ENCODE results near the gene IP6K1. TPM values are rescaled to one million over a fixed set of nuclear protein-coding genes. Genes with fewer than 3 reads are reported as not detected.
"Not testable (repeated sequence)": the region's sequence is repeated elsewhere in the genome, so short reads cannot be mapped to it uniquely, and the experiment has no call there.

The IP6K1 gene
- total RNA-seq, 1 experiment from 2014 or later, result 32.2 TPM

DNA sequence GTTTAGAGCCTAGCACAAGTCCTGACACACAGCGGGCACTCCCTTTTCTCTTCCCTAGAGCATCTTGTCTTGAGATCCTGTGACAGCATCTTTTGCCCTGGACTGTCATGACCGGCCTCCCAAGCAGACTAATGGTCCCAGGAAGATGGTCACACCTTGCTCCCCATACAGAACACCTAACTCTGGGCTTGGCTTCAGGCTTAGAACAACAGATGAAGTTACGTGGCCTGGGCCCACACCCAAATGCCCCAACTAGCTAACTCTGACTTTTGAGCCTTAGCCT is 781 bp upstream of the IP6K1 start:
- Mint-ChIP-seq H3K27me3 (ENCODE audit: low read depth) (peaks cover 15% of the 10 kb centered on the region), H3K4me1 (peaks cover 20% of the 10 kb centered on the region), H3K9me3 (no peaks in the 10 kb centered on the region), H3K4me3 (peak overlapping the region; percentile 90), H3K27ac (peak overlapping the region; percentile 93), H3K36me3 (peaks cover 12% of the 10 kb centered on the region)
- no peak for DNase-seq (ENCODE audit: low spot score)
- no peak for TF ChIP-seq NFE2L1 (CRISPR knock-in tag; IDR thresholded peaks at IDR 0.05)
- TF ChIP-seq, protein P1, sequence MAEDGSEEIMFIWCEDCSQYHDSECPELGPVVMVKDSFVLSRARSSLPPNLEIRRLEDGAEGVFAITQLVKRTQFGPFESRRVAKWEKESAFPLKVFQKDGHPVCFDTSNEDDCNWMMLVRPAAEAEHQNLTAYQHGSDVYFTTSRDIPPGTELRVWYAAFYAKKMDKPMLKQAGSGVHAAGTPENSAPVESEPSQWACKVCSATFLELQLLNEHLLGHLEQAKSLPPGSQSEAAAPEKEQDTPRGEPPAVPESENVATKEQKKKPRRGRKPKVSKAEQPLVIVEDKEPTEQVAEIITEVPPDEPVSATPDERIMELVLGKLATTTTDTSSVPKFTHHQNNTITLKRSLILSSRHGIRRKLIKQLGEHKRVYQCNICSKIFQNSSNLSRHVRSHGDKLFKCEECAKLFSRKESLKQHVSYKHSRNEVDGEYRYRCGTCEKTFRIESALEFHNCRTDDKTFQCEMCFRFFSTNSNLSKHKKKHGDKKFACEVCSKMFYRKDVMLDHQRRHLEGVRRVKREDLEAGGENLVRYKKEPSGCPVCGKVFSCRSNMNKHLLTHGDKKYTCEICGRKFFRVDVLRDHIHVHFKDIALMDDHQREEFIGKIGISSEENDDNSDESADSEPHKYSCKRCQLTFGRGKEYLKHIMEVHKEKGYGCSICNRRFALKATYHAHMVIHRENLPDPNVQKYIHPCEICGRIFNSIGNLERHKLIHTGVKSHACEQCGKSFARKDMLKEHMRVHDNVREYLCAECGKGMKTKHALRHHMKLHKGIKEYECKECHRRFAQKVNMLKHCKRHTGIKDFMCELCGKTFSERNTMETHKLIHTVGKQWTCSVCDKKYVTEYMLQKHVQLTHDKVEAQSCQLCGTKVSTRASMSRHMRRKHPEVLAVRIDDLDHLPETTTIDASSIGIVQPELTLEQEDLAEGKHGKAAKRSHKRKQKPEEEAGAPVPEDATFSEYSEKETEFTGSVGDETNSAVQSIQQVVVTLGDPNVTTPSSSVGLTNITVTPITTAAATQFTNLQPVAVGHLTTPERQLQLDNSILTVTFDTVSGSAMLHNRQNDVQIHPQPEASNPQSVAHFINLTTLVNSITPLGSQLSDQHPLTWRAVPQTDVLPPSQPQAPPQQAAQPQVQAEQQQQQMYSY (CRISPR knock-in tag; IDR thresholded peaks at IDR 0.05), result no peak
- TF ChIP-seq EMX1 (CRISPR knock-in tag; IDR thresholded peaks at IDR 0.05), result no peak
- no peak for TF ChIP-seq ZNF416 (CRISPR knock-in tag; IDR thresholded peaks at IDR 0.05)
- no peak for TF ChIP-seq NFATC4 (CRISPR knock-in tag; IDR thresholded peaks at IDR 0.05)
- no peak for TF ChIP-seq SMAD4 (CRISPR knock-in tag; IDR thresholded peaks at IDR 0.05)
- no peak for TF ChIP-seq ZNF263 (CRISPR knock-in tag; IDR thresholded peaks at IDR 0.05; ENCODE audit: low read depth)
- no peak for ATAC-seq
- ChIA-PET POLR2A (interaction anchor here (0.5 to 1.7 kb wide), 3 partner anchors 36 to 143 kb away, joined by 3 to 6 read pairs (median 5); no protein-coding TSS in a partner anchor), CTCF (interaction anchor here (1.2 to 3.5 kb wide), 3 partner anchors 15 to 123 kb away, joined by 4 to 36 read pairs (median 9); partner anchors contain the start of genes AMIGO3, CDHR4 and INKA1)

DNA sequence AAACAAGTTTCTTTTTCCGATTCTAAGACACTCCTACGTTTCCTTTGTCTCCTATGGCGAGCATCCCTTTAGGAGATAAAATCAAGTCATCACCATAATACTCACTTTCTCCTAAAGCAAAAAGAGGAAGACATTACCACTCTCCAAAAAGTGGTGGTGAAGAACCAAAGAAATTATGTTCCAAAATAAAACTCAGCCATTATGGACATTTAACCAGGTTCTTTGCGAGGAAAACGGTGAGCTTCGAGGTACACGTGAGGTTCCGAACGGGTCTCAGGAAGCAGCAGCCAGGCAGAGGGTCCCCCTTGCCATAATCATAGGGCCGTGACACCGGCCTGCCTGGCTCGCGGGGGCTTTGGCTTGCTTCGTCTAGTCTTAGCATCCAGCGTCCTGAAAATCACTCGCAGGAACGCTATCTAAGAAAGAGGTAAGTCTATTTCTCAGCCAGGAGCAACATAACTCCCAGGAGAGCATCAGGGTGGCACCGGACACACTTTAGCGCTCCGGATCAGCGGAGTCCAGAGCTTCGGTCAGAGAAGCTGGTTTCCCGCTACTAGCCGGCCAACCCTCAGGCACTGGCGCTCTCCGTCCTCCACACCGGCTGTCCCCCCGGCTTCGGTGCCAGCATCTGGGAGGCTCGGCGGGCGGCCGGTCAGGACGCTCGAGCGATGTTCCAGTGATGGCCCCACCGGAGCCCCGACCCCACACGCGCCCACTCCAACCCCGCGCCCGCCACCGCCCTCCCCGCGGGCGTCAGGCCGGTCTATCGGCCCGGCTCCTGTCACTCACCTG is 581 bp downstream of the IP6K1 start:
- Mint-ChIP-seq H3K36me3 (peaks cover 12% of the 10 kb centered on the region), H3K9me3 (no peaks in the 10 kb centered on the region), H3K4me1 (peaks cover 20% of the 10 kb centered on the region), H3K27me3 (ENCODE audit: low read depth) (peaks cover 11% of the 10 kb centered on the region), H3K4me3 (peak overlapping the region; percentile 90), H3K27ac (peak overlapping the region; percentile 93)
- TF ChIP-seq, protein P2, sequence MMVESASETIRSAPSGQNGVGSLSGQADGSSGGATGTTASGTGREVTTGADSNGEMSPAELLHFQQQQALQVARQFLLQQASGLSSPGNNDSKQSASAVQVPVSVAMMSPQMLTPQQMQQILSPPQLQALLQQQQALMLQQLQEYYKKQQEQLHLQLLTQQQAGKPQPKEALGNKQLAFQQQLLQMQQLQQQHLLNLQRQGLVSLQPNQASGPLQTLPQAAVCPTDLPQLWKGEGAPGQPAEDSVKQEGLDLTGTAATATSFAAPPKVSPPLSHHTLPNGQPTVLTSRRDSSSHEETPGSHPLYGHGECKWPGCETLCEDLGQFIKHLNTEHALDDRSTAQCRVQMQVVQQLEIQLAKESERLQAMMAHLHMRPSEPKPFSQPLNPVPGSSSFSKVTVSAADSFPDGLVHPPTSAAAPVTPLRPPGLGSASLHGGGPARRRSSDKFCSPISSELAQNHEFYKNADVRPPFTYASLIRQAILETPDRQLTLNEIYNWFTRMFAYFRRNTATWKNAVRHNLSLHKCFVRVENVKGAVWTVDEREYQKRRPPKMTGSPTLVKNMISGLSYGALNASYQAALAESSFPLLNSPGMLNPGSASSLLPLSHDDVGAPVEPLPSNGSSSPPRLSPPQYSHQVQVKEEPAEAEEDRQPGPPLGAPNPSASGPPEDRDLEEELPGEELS (CRISPR knock-in tag; IDR thresholded peaks at IDR 0.05), result 0 out of 2 replicates have a peak, but pooled peaks have one; percentile 27
- no peak for TF ChIP-seq USF1 (CRISPR knock-in tag; IDR thresholded peaks at IDR 0.05)
- ChIA-PET CTCF (interaction anchor here (0.6 to 3.5 kb wide), 7 partner anchors 16 to 441 kb away, joined by 3 to 36 read pairs (median 4); partner anchors contain the start of genes AMIGO3, CDHR4 and INKA1), POLR2A (interaction anchor here (0.6 to 1.7 kb wide), 7 partner anchors 8 to 154 kb away, joined by 3 to 8 read pairs (median 4); partner anchors contain the start of genes INKA1 and RBM6)
- peak; percentile 41 for DNase-seq (ENCODE audit: low spot score)
- ATAC-seq, result peak; percentile 13

GRCh38 chr3:49782277-49782676 is 4.1 kb downstream of the IP6K1 start:
- H3K9me3 Mint-ChIP-seq; POLR2A ChIA-PET; H3K27me3 Mint-ChIP-seq (ENCODE audit: low read depth); H3K27ac Mint-ChIP-seq; DNase-seq (ENCODE audit: low spot score); H3K4me3 Mint-ChIP-seq; ATAC-seq: not testable (repeated sequence)
- CTCF ChIA-PET, result interaction anchor here (1.3 to 1.4 kb wide), 2 partner anchors 21 to 81 kb away, joined by 4 to 5 read pairs; partner anchors contain the start of gene INKA1
- Mint-ChIP-seq H3K36me3 (peaks cover 19% of the 10 kb centered on the region), H3K4me1 (peaks cover 16% of the 10 kb centered on the region)

GRCh38 chr3:49781415-49782199 is 4.7 kb downstream of the IP6K1 start:
- ChIA-PET POLR2A (no interaction called here), CTCF (interaction anchor here (1.3 to 1.4 kb wide), 2 partner anchors 22 to 80 kb away, joined by 4 to 5 read pairs; partner anchors contain the start of gene INKA1)
- Mint-ChIP-seq H3K4me1 (peaks cover 10% of the 10 kb centered on the region), H3K36me3 (peaks cover 19% of the 10 kb centered on the region), H3K27ac (no peak overlapping the region), H3K4me3 (no peak overlapping the region), H3K9me3 (no peaks in the 10 kb centered on the region), H3K27me3 (ENCODE audit: low read depth) (no peaks in the 10 kb centered on the region)
- ATAC-seq (no peak), DNase-seq (ENCODE audit: low spot score) (no peak)
- TF ChIP-seq, protein P3, sequence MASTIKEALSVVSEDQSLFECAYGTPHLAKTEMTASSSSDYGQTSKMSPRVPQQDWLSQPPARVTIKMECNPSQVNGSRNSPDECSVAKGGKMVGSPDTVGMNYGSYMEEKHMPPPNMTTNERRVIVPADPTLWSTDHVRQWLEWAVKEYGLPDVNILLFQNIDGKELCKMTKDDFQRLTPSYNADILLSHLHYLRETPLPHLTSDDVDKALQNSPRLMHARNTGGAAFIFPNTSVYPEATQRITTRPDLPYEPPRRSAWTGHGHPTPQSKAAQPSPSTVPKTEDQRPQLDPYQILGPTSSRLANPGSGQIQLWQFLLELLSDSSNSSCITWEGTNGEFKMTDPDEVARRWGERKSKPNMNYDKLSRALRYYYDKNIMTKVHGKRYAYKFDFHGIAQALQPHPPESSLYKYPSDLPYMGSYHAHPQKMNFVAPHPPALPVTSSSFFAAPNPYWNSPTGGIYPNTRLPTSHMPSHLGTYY (CRISPR knock-in tag; IDR thresholded peaks at IDR 0.05), result no peak
- TF ChIP-seq, protein P4, sequence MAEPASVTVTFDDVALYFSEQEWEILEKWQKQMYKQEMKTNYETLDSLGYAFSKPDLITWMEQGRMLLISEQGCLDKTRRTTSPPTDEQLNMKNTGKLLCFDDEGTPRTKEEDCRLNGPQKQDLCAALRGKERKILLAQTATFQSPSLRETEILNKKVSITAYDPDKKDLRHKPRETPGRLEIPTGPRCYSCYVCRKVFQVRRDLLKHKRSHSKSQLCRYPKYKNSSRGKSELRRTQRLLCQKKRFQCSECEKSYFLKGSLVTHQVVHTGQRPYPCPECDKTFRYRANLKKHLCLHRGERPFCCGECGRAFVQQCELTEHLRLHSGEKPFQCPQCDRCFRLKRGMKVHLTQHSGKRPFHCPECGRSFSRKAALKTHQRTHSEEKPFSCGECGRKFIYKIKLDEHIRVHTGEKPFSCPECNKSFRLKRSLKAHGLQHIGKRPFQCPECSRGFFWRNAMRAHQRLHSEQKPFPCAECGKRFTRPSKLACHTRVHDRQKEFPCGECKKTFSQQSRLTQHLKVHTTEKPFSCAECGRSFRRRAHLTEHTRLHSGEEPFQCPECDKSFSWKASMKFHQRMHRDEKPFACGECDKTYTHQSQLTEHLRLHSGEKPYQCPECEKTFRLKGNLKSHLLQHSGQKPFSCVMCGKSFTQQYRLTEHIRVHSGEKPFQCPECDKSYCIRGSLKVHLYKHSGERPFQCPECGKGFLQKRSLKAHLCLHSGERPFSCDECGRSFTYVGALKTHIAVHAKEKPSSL (CRISPR knock-in tag; conservative IDR thresholded peaks at IDR 0.05), result no peak
- TF ChIP-seq ZNF232 (CRISPR knock-in tag; IDR thresholded peaks at IDR 0.05), result no peak
- no peak for TF ChIP-seq ATF2 (CRISPR knock-in tag; IDR thresholded peaks at IDR 0.05; ENCODE audit: borderline replicate concordance, low read depth)
- TF ChIP-seq SMAD3 (CRISPR knock-in tag; IDR thresholded peaks at IDR 0.05; ENCODE audit: borderline replicate concordance), result no peak
